Neural progenitor cell (in vitro differentiated cells): ENCODE measurements around the gene CTNNA1. TPM values are rescaled to one million over a fixed set of nuclear protein-coding genes. Genes with fewer than 3 reads are reported as not detected.

ENCODE experiments used
- DNase-seq: peaks from one replicate; pipeline ENCODE4 v3.0.0-alpha.2; 2016; ENCODE audit warnings: low spot score
- H2AFZ ChIP-seq: fragments of 200-600 bp; sonication (generic); replicated peaks from 2 replicates; pipeline ENCODE4 v1.6.1; 2016; ENCODE audit warnings: antibody characterized with exemption
- H3F3A ChIP-seq: fragments of 200-600 bp; sonication (generic); 2 replicates; pipeline ENCODE4 v1.6.1; 2016; ENCODE audit warnings: antibody characterized with exemption, low read depth
- H3K27ac ChIP-seq: fragments of 200-600 bp; sonication (generic); 2 replicates; pipeline ENCODE4 v1.5.1; 2016; ENCODE audit warnings: mild to moderate bottlenecking
- H3K27me3 ChIP-seq: fragments of 200-600 bp; sonication (generic); 2 replicates; pipeline ENCODE4 v1.6.1; 2016; ENCODE audit warnings: mild to moderate bottlenecking, moderate library complexity
- H3K36me3 ChIP-seq: fragments of 200-600 bp; sonication (generic); 2 replicates; pipeline ENCODE4 v1.5.1; 2016
- H3K4me1 ChIP-seq: fragments of 200-600 bp; sonication (generic); 2 replicates; pipeline ENCODE4 v1.6.1; 2016; ENCODE audit warnings: mixed run types
- H3K4me2 ChIP-seq: fragments of 200-600 bp; sonication (generic); 2 replicates; pipeline ENCODE4 v1.6.1; 2016
- H3K4me3 ChIP-seq: fragments of 200-600 bp; sonication (generic); 2 replicates; pipeline ENCODE4 v1.5.1; 2016
- H3K79me2 ChIP-seq: fragments of 200-600 bp; sonication (generic); 2 replicates; pipeline ENCODE4 v1.6.1; 2016; ENCODE audit warnings: low read depth
- H3K9ac ChIP-seq: fragments of 200-600 bp; sonication (generic); 2 replicates; pipeline ENCODE4 v1.6.1; 2016
- H3K9me3 ChIP-seq: fragments of 200-600 bp; sonication (generic); 2 replicates; pipeline ENCODE4 v1.5.1; 2016; ENCODE audit warnings: low read depth
- H4K20me1 ChIP-seq: fragments of 200-600 bp; sonication (generic); 2 replicates; pipeline ENCODE4 v1.6.1; 2016; ENCODE audit warnings: low read depth
- H3K27ac Mint-ChIP-seq: 3 replicates; pipeline ENCODE4 v1.8.0; 2021; ENCODE audit warnings: mixed read lengths
- H3K27me3 Mint-ChIP-seq: 2 replicates; pipeline ENCODE4 v1.8.0; 2022; ENCODE audit warnings: low read depth, mild to moderate bottlenecking, inconsistent platforms, moderate library complexity, mixed read lengths; ENCODE audit not compliant: insufficient read depth
- H3K36me3 Mint-ChIP-seq: 3 replicates; pipeline ENCODE4 v1.8.0; 2021; ENCODE audit warnings: mixed read lengths
- H3K4me1 Mint-ChIP-seq: 3 replicates; pipeline ENCODE4 v1.8.0; 2021; ENCODE audit warnings: mixed read lengths
- H3K4me3 Mint-ChIP-seq: 3 replicates; pipeline ENCODE4 v1.8.0; 2021; ENCODE audit warnings: mild to moderate bottlenecking, moderate library complexity, mixed read lengths
- H3K9me3 Mint-ChIP-seq: 3 replicates; pipeline ENCODE4 v1.8.0; 2020; ENCODE audit warnings: mixed read lengths
- EZH2 ChIP-seq: fragments of 200-600 bp; sonication (generic); IDR thresholded peaks from 2 replicates; pipeline ENCODE4 v1.6.1; 2017; ENCODE audit warnings: antibody characterized with exemption, mild to moderate bottlenecking, moderate library complexity
- EZH2phosphoT487 ChIP-seq: fragments of 200-600 bp; sonication (generic); IDR thresholded peaks from 2 replicates; pipeline ENCODE4 v1.6.1; 2017; ENCODE audit warnings: antibody characterized with exemption
- total RNA-seq: library from RNA; depleted of rRNA; stranded (reverse); fragments of >200 nt; gene quantifications from 2 replicates; pipeline ENCODE4 v1.2.3, GENCODE V29; 2015; ENCODE audit warnings: low replicate concordance
- TF ChIP-seq, protein P1 (sequence below): fragments of 200-600 bp; sonication (generic); IDR thresholded peaks from 2 replicates; pipeline ENCODE4 v1.5.1; 2017; ENCODE audit warnings: antibody characterized with exemption, mild to moderate bottlenecking

The CTNNA1 gene
- total RNA-seq, 1 donor from 2014 or later: 305 TPM

DNA sequence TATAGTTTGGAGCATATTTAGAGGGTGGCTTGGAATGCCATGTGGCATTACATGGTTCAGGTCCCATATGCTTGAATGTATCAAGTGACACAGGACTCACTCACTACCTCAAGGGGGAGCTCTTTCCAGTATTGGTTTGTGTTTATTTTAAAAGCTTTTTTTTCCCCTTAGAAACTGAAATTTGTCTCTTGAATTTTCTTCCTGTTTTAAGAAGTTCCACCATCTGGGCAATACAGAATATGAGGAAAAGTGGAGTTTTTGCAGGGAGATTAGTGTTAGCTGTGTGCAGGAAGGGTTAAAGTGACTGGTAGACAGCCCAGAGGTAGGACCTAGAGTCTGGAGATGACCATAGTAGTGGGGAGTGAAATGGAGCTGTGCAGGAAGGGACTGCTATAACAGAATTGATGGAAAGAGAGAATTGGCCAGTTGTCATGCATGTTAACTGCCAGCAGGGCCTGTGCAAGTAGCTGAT lies 36.6 kb downstream of the CTNNA1 start:
- Histone ChIP-seq H4K20me1 (peaks cover 51% of the 10 kb centered on the region), H3K4me3 (no peak overlapping the region), H3K4me2 (no peak overlapping the region), H2AFZ (no peak overlapping the region), H3K36me3 (no peaks in the 10 kb centered on the region), H3K9ac (no peak overlapping the region), H3F3A (no peaks in the 10 kb centered on the region), H3K4me1 (peaks cover 11% of the 10 kb centered on the region), H3K9me3 (no peaks in the 10 kb centered on the region), H3K27me3 (no peaks in the 10 kb centered on the region), H3K27ac (no peak overlapping the region), H3K79me2 (peaks cover 76% of the 10 kb centered on the region)
- Mint-ChIP-seq H3K27me3 (no peaks in the 10 kb centered on the region), H3K4me1 (peaks cover 21% of the 10 kb centered on the region), H3K9me3 (no peaks in the 10 kb centered on the region), H3K4me3 (no peak overlapping the region), H3K36me3 (peaks cover 22% of the 10 kb centered on the region), H3K27ac (no peak overlapping the region)
- TF ChIP-seq EZH2 (no peak), EZH2phosphoT487 (no peak)
- TF ChIP-seq, protein P1, sequence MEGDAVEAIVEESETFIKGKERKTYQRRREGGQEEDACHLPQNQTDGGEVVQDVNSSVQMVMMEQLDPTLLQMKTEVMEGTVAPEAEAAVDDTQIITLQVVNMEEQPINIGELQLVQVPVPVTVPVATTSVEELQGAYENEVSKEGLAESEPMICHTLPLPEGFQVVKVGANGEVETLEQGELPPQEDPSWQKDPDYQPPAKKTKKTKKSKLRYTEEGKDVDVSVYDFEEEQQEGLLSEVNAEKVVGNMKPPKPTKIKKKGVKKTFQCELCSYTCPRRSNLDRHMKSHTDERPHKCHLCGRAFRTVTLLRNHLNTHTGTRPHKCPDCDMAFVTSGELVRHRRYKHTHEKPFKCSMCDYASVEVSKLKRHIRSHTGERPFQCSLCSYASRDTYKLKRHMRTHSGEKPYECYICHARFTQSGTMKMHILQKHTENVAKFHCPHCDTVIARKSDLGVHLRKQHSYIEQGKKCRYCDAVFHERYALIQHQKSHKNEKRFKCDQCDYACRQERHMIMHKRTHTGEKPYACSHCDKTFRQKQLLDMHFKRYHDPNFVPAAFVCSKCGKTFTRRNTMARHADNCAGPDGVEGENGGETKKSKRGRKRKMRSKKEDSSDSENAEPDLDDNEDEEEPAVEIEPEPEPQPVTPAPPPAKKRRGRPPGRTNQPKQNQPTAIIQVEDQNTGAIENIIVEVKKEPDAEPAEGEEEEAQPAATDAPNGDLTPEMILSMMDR: peak; percentile 83
- peak; percentile 72 for DNase-seq

DNA sequence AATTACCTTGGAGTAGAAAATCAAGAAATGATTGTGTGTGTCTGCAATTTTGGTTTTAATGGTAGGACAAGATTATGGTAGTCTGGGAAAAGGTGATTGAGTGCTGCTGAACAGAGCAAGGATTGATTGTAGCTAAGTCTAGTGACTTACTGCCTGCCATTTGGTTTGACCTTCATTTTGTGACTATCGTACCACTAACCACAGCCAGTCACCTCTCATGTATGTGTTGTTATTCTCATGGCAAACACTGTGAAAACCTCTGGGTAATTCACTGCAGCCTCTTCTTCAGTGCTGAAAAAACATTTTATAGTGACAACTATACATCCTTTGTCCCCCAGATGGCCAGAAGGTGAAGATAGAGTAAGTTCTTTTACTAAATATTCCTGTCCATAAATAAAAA lies 37.5 kb downstream of the CTNNA1 start:
- H3K4me1 Mint-ChIP-seq: peaks cover 21% of the 10 kb centered on the region
- Histone ChIP-seq H3K36me3 (no peaks in the 10 kb centered on the region), H3F3A (no peaks in the 10 kb centered on the region), H3K79me2 (peaks cover 78% of the 10 kb centered on the region), H3K27ac (no peak overlapping the region), H4K20me1 (peaks cover 51% of the 10 kb centered on the region), H2AFZ (no peak overlapping the region), H3K9me3 (no peaks in the 10 kb centered on the region), H3K4me2 (no peak overlapping the region), H3K27me3 (no peaks in the 10 kb centered on the region), H3K4me3 (no peak overlapping the region), H3K9ac (no peak overlapping the region), H3K4me1 (peaks cover 11% of the 10 kb centered on the region)
- TF ChIP-seq EZH2phosphoT487 (no peak), EZH2 (no peak)
- TF ChIP-seq, protein P1: no peak
- no peak overlapping the region for H3K27ac Mint-ChIP-seq
- no peak for DNase-seq
- H3K27me3 Mint-ChIP-seq: no peaks in the 10 kb centered on the region
- H3K36me3 Mint-ChIP-seq: peaks cover 19% of the 10 kb centered on the region
- no peak overlapping the region for H3K4me3 Mint-ChIP-seq
- H3K9me3 Mint-ChIP-seq: no peaks in the 10 kb centered on the region

DNA sequence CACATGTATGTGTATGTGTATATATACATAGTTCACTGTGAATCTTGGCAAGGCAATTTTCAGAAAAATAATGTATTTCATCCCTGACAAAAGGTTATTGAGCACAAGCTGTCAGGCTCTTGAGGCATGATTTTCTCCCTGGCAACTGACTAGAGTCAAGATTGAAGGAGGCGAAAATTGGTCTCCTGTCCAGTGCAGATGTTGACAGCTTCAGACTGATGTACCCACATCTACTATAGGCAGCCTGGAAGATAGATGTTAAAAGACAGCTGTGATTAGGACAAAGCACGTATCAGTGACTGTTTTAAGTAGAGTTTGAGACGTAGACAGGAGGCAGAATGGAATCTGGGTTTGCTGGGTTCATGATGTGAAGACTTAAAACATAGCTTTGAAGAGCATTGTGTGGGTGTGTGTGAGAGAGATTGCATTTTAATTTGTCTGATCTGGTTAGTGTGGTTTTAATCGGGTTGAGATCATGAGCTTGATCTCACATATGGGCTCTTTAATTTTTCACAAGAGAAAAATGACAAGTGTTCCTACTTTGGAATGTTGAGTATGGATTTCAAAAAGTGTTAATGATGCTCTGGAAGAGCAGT lies 39.1 kb downstream of the CTNNA1 start:
- H3K4me2 ChIP-seq: no peak overlapping the region
- Mint-ChIP-seq H3K9me3 (no peaks in the 10 kb centered on the region), H3K27me3 (no peaks in the 10 kb centered on the region), H3K36me3 (peaks cover 18% of the 10 kb centered on the region), H3K4me3 (no peak overlapping the region), H3K4me1 (peaks cover 21% of the 10 kb centered on the region), H3K27ac (no peak overlapping the region)
- no peak for DNase-seq
- no peak overlapping the region for H2AFZ ChIP-seq
- H3K9ac ChIP-seq: no peak overlapping the region
- no peak overlapping the region for H3K27ac ChIP-seq
- no peaks in the 10 kb centered on the region for H3K36me3 ChIP-seq
- H3K4me3 ChIP-seq: no peak overlapping the region
- peaks cover 11% of the 10 kb centered on the region for H3K4me1 ChIP-seq
- no peaks in the 10 kb centered on the region for H3K9me3 ChIP-seq
- no peaks in the 10 kb centered on the region for H3K27me3 ChIP-seq
- TF ChIP-seq EZH2: no peak
- TF ChIP-seq, protein P1: no peak
- TF ChIP-seq EZH2phosphoT487: no peak
- H3F3A ChIP-seq: no peaks in the 10 kb centered on the region
- peaks cover 46% of the 10 kb centered on the region for H4K20me1 ChIP-seq
- peaks cover 84% of the 10 kb centered on the region for H3K79me2 ChIP-seq
